K562 (cell line): ENCODE measurements around the gene GOLIM4. TPM values are rescaled to one million over a fixed set of nuclear protein-coding genes. Genes with fewer than 3 reads are reported as not detected.

Source experiments
- ATAC-seq: fragments of 200-7000 bp; cut with Tn5 transposase; 3 replicates; pipeline ENCODE4 v1.9.1; 2020; ENCODE audit warnings: moderate library complexity
- BruUV-seq: library from RNA; stranded (reverse); fragments of 400-500 nt; replicated peaks from 2 replicates; lab custom pipeline; 2021; lab: Mats Ljungman, UMichigan
- CTCF ChIA-PET: fragments of 300-600 bp; formaldehyde crosslinking; extraction: SDS; loops from one replicate; lab custom pipeline; 2021; ENCODE audit warnings: low intra/inter-chr PET ratio; lab: Yijun Ruan, JAX
- POLR2A ChIA-PET: fragments of 300-600, 350-650 bp; sonication (Branson Sonifier 250); formaldehyde crosslinking; extraction: SDS; loops from one replicate; lab custom pipeline; 2021; ENCODE audit warnings: antibody characterized with exemption, inconsistent platforms; lab: Yijun Ruan, JAX
- DNase-seq, 4 experiments: peaks; one replicate each; pipeline versions ENCODE4 v3.0.0 to v3.0.0-alpha.2; 2011 to 2018; ENCODE audit warnings: low spot score in 3 of 4, mixed read lengths in 3 of 4; ENCODE audit errors: extremely low read depth in 1 of 4
- FAIRE-seq: peaks from 2 replicates; lab custom pipeline; 2011; peaks lifted over from hg19 to GRCh38; lab: Jason Lieb, UNC
- H2AFZ ChIP-seq: 2 replicates; pipeline ENCODE4 v1.6.0; 2011; ENCODE audit warnings: low read depth, low read length, control low read depth, inconsistent platforms
- H3K27ac ChIP-seq: fragments of 200-600 bp; 3 replicates; pipeline ENCODE4 v1.8.0; 2011; ENCODE audit warnings: low read depth, mild to moderate bottlenecking, control low read depth, inconsistent platforms, low read length, moderate library complexity, mixed read lengths; ENCODE audit errors: extremely low read depth
- H3K27me3 ChIP-seq, 2 experiments: fragments of 300-600 bp in 1 of 2; 2 replicates in 1 of 2; 3 replicates in 1 of 2; pipeline versions ENCODE4 v1.6.0 to v1.8.0; 2011; ENCODE audit warnings: inconsistent platforms in 2 of 2, low read length in 2 of 2, mild to moderate bottlenecking in 1 of 2, mixed read lengths in 1 of 2, moderate library complexity in 1 of 2; ENCODE audit not compliant: control insufficient read depth in 2 of 2, insufficient read depth in 2 of 2
- H3K36me3 ChIP-seq: fragments of 300-600 bp; 3 replicates; pipeline ENCODE4 v1.8.0; 2011; ENCODE audit warnings: mild to moderate bottlenecking, low read length, inconsistent platforms; ENCODE audit not compliant: control insufficient read depth, insufficient read depth
- H3K4me1 ChIP-seq, 2 experiments: fragments of 200-600 bp in 1 of 2; replicated peaks in 1 of 2; 2 replicates in 1 of 2; 3 replicates in 1 of 2; pipeline versions ENCODE4 v1.5.1 to v1.8.0; 2011; ENCODE audit warnings: inconsistent platforms in 2 of 2, low read length in 2 of 2, mild to moderate bottlenecking in 1 of 2, mixed read lengths in 1 of 2, moderate library complexity in 1 of 2; ENCODE audit not compliant: control insufficient read depth in 2 of 2, insufficient read depth in 2 of 2
- H3K4me2 ChIP-seq: 2 replicates; pipeline ENCODE4 v1.6.1; 2011; ENCODE audit warnings: low read length, control low read depth, inconsistent platforms, mixed read lengths; ENCODE audit not compliant: insufficient read depth
- H3K4me3 ChIP-seq: fragments of 200-600 bp; sonication (generic), shearing (Covaris generic); 2 replicates; pipeline ENCODE4 v1.5.1; 2016; ENCODE audit warnings: control low read depth, inconsistent platforms
- H3K79me2 ChIP-seq: fragments of 200-600 bp; 3 replicates; pipeline ENCODE4 v1.8.0; 2011; ENCODE audit warnings: low read length, inconsistent platforms; ENCODE audit not compliant: control insufficient read depth, insufficient read depth
- H3K9ac ChIP-seq, 2 experiments: 2 replicates each; pipeline versions ENCODE4 v1.6.0 to v1.6.1; 2011; ENCODE audit warnings: low read depth in 2 of 2, low read length in 2 of 2, control low read depth in 1 of 2, inconsistent platforms in 1 of 2, mild to moderate bottlenecking in 1 of 2, mixed read lengths in 1 of 2; ENCODE audit not compliant: insufficient read depth in 1 of 2
- H3K9me1 ChIP-seq: one replicate; pipeline ENCODE4 v1.6.0; 2011; ENCODE audit warnings: inconsistent platforms, mild to moderate bottlenecking, low read length, moderate library complexity; ENCODE audit not compliant: control insufficient read depth, insufficient read depth
- H3K9me3 ChIP-seq: replicated peaks from 2 replicates; pipeline ENCODE4 v1.5.1; 2011; ENCODE audit warnings: low read depth, low read length, inconsistent platforms; ENCODE audit not compliant: control insufficient read depth, insufficient read depth
- H4K20me1 ChIP-seq: replicated peaks from 2 replicates; pipeline ENCODE4 v1.6.1; 2011; ENCODE audit warnings: low read length, inconsistent platforms, mixed read lengths; ENCODE audit not compliant: control insufficient read depth, insufficient read depth
- BRD4 ChIP-seq: fragments of 200-600 bp; sonication (generic); IDR thresholded peaks from 2 replicates; pipeline ENCODE4 v1.6.1; 2017; ENCODE audit warnings: inconsistent platforms
- CC2D1A ChIP-seq: fragments of 450-650 bp; IDR thresholded peaks from 2 replicates; pipeline ENCODE4 v1.6.1; 2017; ENCODE audit warnings: mild to moderate bottlenecking
- CHD4 ChIP-seq: fragments of 200-600 bp; sonication (generic); IDR thresholded peaks from 3 replicates; pipeline ENCODE4 v1.6.1; 2012; ENCODE audit warnings: low read depth, mild to moderate bottlenecking, mixed read lengths, low read length, inconsistent platforms; ENCODE audit not compliant: insufficient read depth, insufficient replicate concordance, poor library complexity, severe bottlenecking
- EHMT2 ChIP-seq: fragments of 450-650 bp; IDR thresholded peaks from 2 replicates; pipeline ENCODE4 v1.6.1; 2018; ENCODE audit warnings: antibody characterized with exemption
- EP400 ChIP-seq: fragments of 450-650 bp; IDR thresholded peaks from 2 replicates; pipeline ENCODE4 v1.6.1; 2017; ENCODE audit warnings: antibody characterized with exemption, mild to moderate bottlenecking, moderate library complexity
- NFRKB ChIP-seq: fragments of 450-650 bp; IDR thresholded peaks from 2 replicates; pipeline ENCODE4 v1.6.1; 2016; ENCODE audit warnings: low read depth
- PHF20 ChIP-seq: fragments of 450-650 bp; IDR thresholded peaks from 2 replicates; pipeline ENCODE4 v1.6.1; 2018; ENCODE audit not compliant: partially characterized antibody
- SIRT6 ChIP-seq: IDR thresholded peaks from one replicate; pipeline ENCODE4 v1.6.1; 2012; ENCODE audit warnings: low read depth, mild to moderate bottlenecking, control low read depth, inconsistent platforms, low read length, moderate library complexity
- SLC30A9 ChIP-seq: fragments of 250-450 bp; sonication (Bioruptor Pico); IDR thresholded peaks from 2 replicates; pipeline ENCODE4 v1.8.0; 2022; ENCODE audit warnings: mild to moderate bottlenecking, moderate library complexity
- SMAD2 ChIP-seq: fragments of 150-350 bp; IDR thresholded peaks from 2 replicates; pipeline ENCODE4 v1.6.1; 2014; ENCODE audit warnings: low read depth, mild to moderate bottlenecking, low read length
- SNIP1 ChIP-seq: fragments of 450-650 bp; IDR thresholded peaks from 2 replicates; pipeline ENCODE4 v1.7.1; 2017; ENCODE audit warnings: low read depth, mild to moderate bottlenecking
- TFAP4 ChIP-seq: sonication (generic); formaldehyde crosslinking; IDR thresholded peaks from 2 replicates; pipeline ENCODE4 v1.8.0; 2022; ENCODE audit warnings: missing genetic modification reagents, mild to moderate bottlenecking, moderate library complexity, borderline replicate concordance
- THAP7 ChIP-seq: fragments of 250-450 bp; sonication (Bioruptor Pico); IDR thresholded peaks from 2 replicates; pipeline ENCODE4 v1.5.0; 2021
- ZNF445 ChIP-seq: fragments of 250-450 bp; sonication (Bioruptor Pico); IDR thresholded peaks from 2 replicates; pipeline ENCODE4 v1.4.0; 2020; ENCODE audit warnings: low read depth, mild to moderate bottlenecking, moderate library complexity
- ZNF655 ChIP-seq: fragments of 250-450 bp; sonication (Bioruptor Pico); IDR thresholded peaks from 2 replicates; pipeline ENCODE4 v1.5.0; 2021
- ZSCAN29 ChIP-seq: fragments of 450-650 bp; IDR thresholded peaks from 2 replicates; pipeline ENCODE4 v1.6.1; 2017
- WGBS: fragments of 100-300 bp; shearing (Covaris generic); methylation state at CpG from one replicate; pipeline ENCODE4 v1.1.6; 2016; ENCODE audit warnings: low coverage, mixed read lengths; ENCODE audit not compliant: insufficient coverage; ENCODE audit errors: missing lambda C conversion rate; 5-methylcytosine and 5-hydroxymethylcytosine counted together
- in situ Hi-C: fragments of 300-500 bp; cut with MboI; formaldehyde crosslinking; loops from 4 replicates; pipeline ENCODE4 v1.15.0; 2018; ENCODE audit warnings: inconsistent platforms, mixed read lengths
- intact Hi-C: fragments of 100-400 bp; cut with micrococcal nuclease; formaldehyde crosslinking; loops from 2 replicates; pipeline ENCODE4 v1.14.2; 2022
- polyA plus RNA-seq, 8 experiments: library from polyadenylated mRNA; depleted of rRNA in 4 of 8; stranded (reverse) in 5 of 8; unstranded in 3 of 8; fragments of >200 nt; fragmentation: Nextera tagmentation in 2 of 8; fragmentation: Illumina TruSeq in 1 of 8; extraction: Ambion mirVana in 2 of 8; extraction: Trizol in 1 of 8; gene quantifications; 2 replicates each; pipeline versions ENCODE4 v1.2.1 to v1.2.3, GENCODE V29; 2011 to 2014; ENCODE audit warnings: inconsistent platforms in 1 of 8, missing spikeins in 1 of 8
- total RNA-seq, 7 experiments: library from RNA; depleted of rRNA in 6 of 7; stranded (reverse); fragments of >200 nt in 6 of 7; fragmentation: Illumina TruSeq in 2 of 7; extraction: Trizol in 2 of 7; gene quantifications; 2 replicates each; pipeline versions ENCODE4 v1.2.1 to v1.2.3, GENCODE V29; 2011 to 2021; ENCODE audit warnings: low replicate concordance in 1 of 7

Gene GOLIM4
- total and polyA plus RNA-seq, 9 of the 15 experiments (the other 6 are each of a cell fraction or from before 2014, with no cell fraction given) = 9.3 to 39.4 (median 31.0) TPM

GRCh38 chr3:168083906-168084305, 11.8 kb downstream of the GOLIM4 start:
- Histone ChIP-seq H3K4me2 (no peak overlapping the region), H3K4me1 (peaks cover 0 to 44% of the 10 kb centered on the region in 2 experiments; a peak in 3 of 5 replicates), H4K20me1 (no peaks in the 10 kb centered on the region), H3K36me3 (peaks cover 3% of the 10 kb centered on the region; the same call in 1 of the 3 replicates), H3K9ac (no peak overlapping the region), H3K27ac (no peak overlapping the region), H3K79me2 (peaks cover 100% of the 10 kb centered on the region), H3K4me3 (no peak overlapping the region), H3K9me1 (no peaks in the 10 kb centered on the region), H3K9me3 (no peaks in the 10 kb centered on the region), H3K27me3 (no peaks in the 10 kb centered on the region), H2AFZ (no peak overlapping the region)
- ChIA-PET POLR2A (interaction anchor here (2.5 kb wide), 1 partner anchor 10 kb away, joined by 6 read pairs; no protein-coding TSS in a partner anchor), CTCF (no interaction called here)
- ATAC-seq (no peak), DNase-seq (no peak), FAIRE-seq (no peak)
- 50% methylated on average over 1 of the region's 1 CpG for WGBS
- in situ Hi-C loops = no loop called here
- no peak for TF ChIP-seq SNIP1
- no peak for TF ChIP-seq CHD4
- no peak for TF ChIP-seq EP400
- TF ChIP-seq THAP7 = no peak
- no peak for TF ChIP-seq NFRKB
- TF ChIP-seq SLC30A9 (CRISPR knock-in tag) = no peak
- no peak for TF ChIP-seq ZSCAN29
- TF ChIP-seq ZNF445 (CRISPR knock-in tag) = no peak
- TF ChIP-seq ZNF655 (CRISPR knock-in tag) = no peak
- no peak for TF ChIP-seq CC2D1A
- no peak for TF ChIP-seq SMAD2
- TF ChIP-seq SIRT6 = no peak
- no peak for TF ChIP-seq EHMT2
- TF ChIP-seq BRD4 = no peak
- no peak for TF ChIP-seq TFAP4 (CRISPR knock-in tag)
- no peak for TF ChIP-seq PHF20
- intact Hi-C loops = no loop called here
- BruUV-seq = no TSS peak
